ENCODE data around the gene PSME1.

The PSME1 gene

DNA sequence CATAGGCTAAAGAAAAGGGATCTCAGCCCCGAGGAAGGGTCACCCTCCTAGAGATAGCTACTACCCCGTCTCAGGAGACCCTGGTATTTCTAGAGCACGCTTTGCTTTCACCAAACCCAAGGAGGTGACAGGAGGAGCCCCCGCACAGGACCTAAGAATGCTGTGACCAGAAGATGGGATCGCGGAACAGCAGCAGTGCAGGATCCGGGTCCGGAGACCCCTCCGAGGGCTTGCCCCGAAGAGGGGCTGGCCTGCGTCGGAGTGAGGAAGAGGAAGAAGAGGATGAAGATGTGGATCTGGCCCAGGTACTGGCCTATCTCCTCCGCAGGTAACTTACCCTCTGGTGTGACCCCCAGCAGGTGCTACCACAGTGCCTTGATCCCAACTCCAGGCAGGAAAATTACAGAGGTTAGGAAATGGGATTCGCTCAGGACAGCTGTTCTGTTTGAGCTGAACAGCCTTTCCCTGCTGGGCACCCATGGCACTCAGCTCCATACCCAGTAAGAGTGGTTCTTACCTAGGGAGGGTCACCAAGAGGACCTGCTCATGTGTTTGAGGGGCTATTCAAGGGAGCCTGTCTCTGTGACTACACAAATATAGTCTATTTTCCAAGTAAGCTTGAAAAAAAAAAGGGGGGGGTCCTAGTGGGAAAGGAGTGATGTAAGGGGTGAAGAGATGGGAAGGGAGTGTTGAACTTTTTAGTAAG, 20.4 kb upstream of the PSME1 start:
- TF ChIP-seq ZFX (IDR thresholded peaks at IDR 0.05): no peak
- TF ChIP-seq, protein P1, sequence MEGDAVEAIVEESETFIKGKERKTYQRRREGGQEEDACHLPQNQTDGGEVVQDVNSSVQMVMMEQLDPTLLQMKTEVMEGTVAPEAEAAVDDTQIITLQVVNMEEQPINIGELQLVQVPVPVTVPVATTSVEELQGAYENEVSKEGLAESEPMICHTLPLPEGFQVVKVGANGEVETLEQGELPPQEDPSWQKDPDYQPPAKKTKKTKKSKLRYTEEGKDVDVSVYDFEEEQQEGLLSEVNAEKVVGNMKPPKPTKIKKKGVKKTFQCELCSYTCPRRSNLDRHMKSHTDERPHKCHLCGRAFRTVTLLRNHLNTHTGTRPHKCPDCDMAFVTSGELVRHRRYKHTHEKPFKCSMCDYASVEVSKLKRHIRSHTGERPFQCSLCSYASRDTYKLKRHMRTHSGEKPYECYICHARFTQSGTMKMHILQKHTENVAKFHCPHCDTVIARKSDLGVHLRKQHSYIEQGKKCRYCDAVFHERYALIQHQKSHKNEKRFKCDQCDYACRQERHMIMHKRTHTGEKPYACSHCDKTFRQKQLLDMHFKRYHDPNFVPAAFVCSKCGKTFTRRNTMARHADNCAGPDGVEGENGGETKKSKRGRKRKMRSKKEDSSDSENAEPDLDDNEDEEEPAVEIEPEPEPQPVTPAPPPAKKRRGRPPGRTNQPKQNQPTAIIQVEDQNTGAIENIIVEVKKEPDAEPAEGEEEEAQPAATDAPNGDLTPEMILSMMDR (conservative IDR thresholded peaks at IDR 0.05): no peak
- H3K27ac ChIP-seq: peak overlapping the region; percentile 97

GRCh38 chr14:24116128-24116814, 19.7 kb upstream of the PSME1 start:
- peak overlapping the region; percentile 97; the same call in 1 of the 2 replicates for H3K27ac ChIP-seq
- TF ChIP-seq ZFX (IDR thresholded peaks at IDR 0.05): no peak
- TF ChIP-seq, protein P1 (conservative IDR thresholded peaks at IDR 0.05): no peak

DNA sequence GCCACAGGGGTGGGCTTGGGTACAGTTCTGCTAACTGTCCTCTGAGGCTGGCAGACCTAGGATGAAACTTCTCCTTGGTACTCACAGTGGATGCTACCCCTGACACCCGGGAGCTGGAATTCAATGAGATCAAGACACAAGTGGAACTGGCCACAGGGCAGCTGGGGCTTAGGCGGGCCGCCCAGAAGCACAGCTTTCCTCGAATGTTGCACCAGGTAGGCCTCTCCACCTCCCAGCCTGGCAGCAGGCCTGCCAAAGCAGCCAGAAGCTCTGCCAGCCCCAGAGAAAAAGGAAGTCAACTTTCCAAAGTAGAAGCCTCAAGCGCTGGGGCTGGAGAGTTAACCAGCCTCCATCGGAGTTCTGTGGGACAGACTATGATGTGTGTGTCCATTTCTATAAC, 18.8 kb upstream of the PSME1 start:
- TF ChIP-seq ZFX (IDR thresholded peaks at IDR 0.05): no peak
- TF ChIP-seq, protein P1 (conservative IDR thresholded peaks at IDR 0.05): no peak
- no peak overlapping the region for H3K27ac ChIP-seq

- no peak for TF ChIP-seq ZFX (IDR thresholded peaks at IDR 0.05)
- no peak overlapping the region for H3K27ac ChIP-seq
Measured at GRCh38 chr14:24119691-24120090, 16.3 kb upstream of the PSME1 start.

- TF ChIP-seq ZFX (IDR thresholded peaks at IDR 0.05): no peak
- TF ChIP-seq, protein P1 (conservative IDR thresholded peaks at IDR 0.05): no peak
- H3K27ac ChIP-seq: no peak overlapping the region
Measured at GRCh38 chr14:24121210-24121609, 14.8 kb upstream of the PSME1 start.

- TF ChIP-seq ZFX (IDR thresholded peaks at IDR 0.05): no peak
- TF ChIP-seq, protein P1 (conservative IDR thresholded peaks at IDR 0.05): no peak
- H3K27ac ChIP-seq: no peak overlapping the region
Measured at GRCh38 chr14:24122416-24122815, 13.6 kb upstream of the PSME1 start.

DNA sequence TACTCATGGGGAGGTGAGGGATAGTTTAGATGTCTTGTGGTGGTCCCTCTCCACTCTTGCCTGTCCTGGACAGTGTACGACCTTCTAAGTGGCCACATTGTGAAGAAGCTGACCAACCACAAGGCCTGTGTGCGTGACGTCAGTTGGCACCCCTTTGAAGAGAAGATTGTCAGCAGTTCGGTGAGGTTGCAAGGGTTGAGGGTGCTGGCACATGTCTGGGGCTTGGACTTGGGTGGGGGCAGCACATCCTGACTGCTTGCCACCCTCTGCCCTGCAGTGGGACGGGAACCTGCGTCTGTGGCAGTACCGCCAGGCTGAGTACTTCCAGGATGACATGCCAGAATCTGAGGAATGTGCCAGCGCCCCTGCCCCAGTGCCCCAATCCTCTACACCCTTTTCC, 13.1 kb upstream of the PSME1 start:
- no peak overlapping the region for H3K27ac ChIP-seq
- TF ChIP-seq, protein P1 (conservative IDR thresholded peaks at IDR 0.05): no peak
- TF ChIP-seq ZFX (IDR thresholded peaks at IDR 0.05): no peak

Data from C4-2B (cell line).